HEK293 (cell line): ENCODE data around the gene NPC1.
A peak's percentile ranks its signal among the peaks of the same experiment; 100 is the strongest.

Source experiments
- FEZF1 ChIP-seq: fragments of 450-650 bp; formaldehyde crosslinking; IDR thresholded peaks from 2 replicates; pipeline ENCODE4 v1.5.1; 2016; ENCODE audit warnings: missing biosample characterization, missing genetic modification characterization
- GFI1B ChIP-seq: fragments of 450-650 bp; formaldehyde crosslinking; IDR thresholded peaks from 2 replicates; pipeline ENCODE4 v1.5.1; 2016; ENCODE audit warnings: missing biosample characterization, missing genetic modification characterization
- GLIS2 ChIP-seq: fragments of 450-650 bp; formaldehyde crosslinking; IDR thresholded peaks from 2 replicates; pipeline ENCODE4 v1.5.1; 2016; ENCODE audit warnings: missing biosample characterization, missing genetic modification characterization
- HIC1 ChIP-seq: fragments of 450-650 bp; formaldehyde crosslinking; IDR thresholded peaks from 2 replicates; pipeline ENCODE4 v1.5.1; 2016; ENCODE audit warnings: missing biosample characterization, missing genetic modification characterization
- IKZF3 ChIP-seq: fragments of 450-650 bp; IDR thresholded peaks from 2 replicates; pipeline ENCODE4 v1.5.0; 2018; ENCODE audit warnings: missing biosample characterization, mild to moderate bottlenecking, missing genetic modification characterization, moderate library complexity
- KLF10 ChIP-seq: fragments of 450-650 bp; IDR thresholded peaks from 2 replicates; pipeline ENCODE4 v1.5.1; 2018; ENCODE audit warnings: missing biosample characterization, mild to moderate bottlenecking, missing genetic modification characterization
- KLF16 ChIP-seq: fragments of 450-650 bp; formaldehyde crosslinking; IDR thresholded peaks from 2 replicates; pipeline ENCODE4 v1.5.1; 2017; ENCODE audit warnings: missing biosample characterization, missing genetic modification characterization
- OSR2 ChIP-seq: fragments of 450-650 bp; formaldehyde crosslinking; IDR thresholded peaks from 2 replicates; pipeline ENCODE4 v1.5.1; 2016; ENCODE audit warnings: missing biosample characterization, missing genetic modification characterization
- PRDM1 ChIP-seq: fragments of 450-650 bp; formaldehyde crosslinking; IDR thresholded peaks from 2 replicates; pipeline ENCODE4; 2016; ENCODE audit warnings: missing biosample characterization, missing genetic modification characterization
- SALL2 ChIP-seq: fragments of 450-650 bp; formaldehyde crosslinking; IDR thresholded peaks from 2 replicates; pipeline ENCODE4 v1.5.0; 2017; ENCODE audit warnings: missing biosample characterization, mild to moderate bottlenecking, missing genetic modification characterization, borderline replicate concordance
- SCRT1 ChIP-seq: fragments of 450-650 bp; formaldehyde crosslinking; IDR thresholded peaks from 2 replicates; pipeline ENCODE4 v1.5.1; 2016; ENCODE audit warnings: missing biosample characterization, missing genetic modification characterization, borderline replicate concordance
- SCRT2 ChIP-seq: fragments of 450-650 bp; formaldehyde crosslinking; IDR thresholded peaks from 2 replicates; pipeline ENCODE4 v1.5.1; 2016; ENCODE audit warnings: missing biosample characterization, missing genetic modification characterization
- ZNF133 ChIP-seq: fragments of 450-650 bp; formaldehyde crosslinking; IDR thresholded peaks from 2 replicates; pipeline ENCODE4 v1.5.1; 2016; ENCODE audit warnings: missing biosample characterization, missing genetic modification characterization
- ZNF19 ChIP-seq: fragments of 450-650 bp; formaldehyde crosslinking; IDR thresholded peaks from 2 replicates; pipeline ENCODE4; 2016; ENCODE audit warnings: missing biosample characterization, missing genetic modification characterization, low read depth
- ZNF266 ChIP-seq: fragments of 450-650 bp; formaldehyde crosslinking; IDR thresholded peaks from 2 replicates; pipeline ENCODE4 v1.5.1; 2016; ENCODE audit warnings: missing biosample characterization, missing genetic modification characterization, low read depth
- ZNF274 ChIP-seq, 2 experiments: fragments of 200-500 bp in 1 of 2; fragments of 450-650 bp in 1 of 2; sonication (Bioruptor generic) in 1 of 2; formaldehyde crosslinking in 1 of 2; IDR thresholded peaks; 2 replicates each; pipeline versions ENCODE4 v1.5.1 to v1.6.1; 2014 to 2016; ENCODE audit warnings: borderline replicate concordance in 1 of 2, inconsistent platforms in 1 of 2, low read length in 1 of 2, missing biosample characterization in 1 of 2, missing genetic modification characterization in 1 of 2
- ZNF302 ChIP-seq: fragments of 450-650 bp; formaldehyde crosslinking; IDR thresholded peaks from 2 replicates; pipeline ENCODE4 v1.5.1; 2016; ENCODE audit warnings: missing biosample characterization, missing genetic modification characterization, low read depth
- ZNF341 ChIP-seq: fragments of 450-650 bp; formaldehyde crosslinking; IDR thresholded peaks from 2 replicates; pipeline ENCODE4; 2016; ENCODE audit warnings: low read depth, missing biosample characterization, missing genetic modification characterization
- ZNF350 ChIP-seq: fragments of 450-650 bp; formaldehyde crosslinking; IDR thresholded peaks from 2 replicates; pipeline ENCODE4 v1.5.0; 2017; ENCODE audit warnings: missing biosample characterization, mild to moderate bottlenecking, missing genetic modification characterization
- ZNF366 ChIP-seq: fragments of 450-650 bp; formaldehyde crosslinking; conservative IDR thresholded peaks from 2 replicates; pipeline ENCODE4 v1.5.1; 2016; ENCODE audit warnings: missing biosample characterization, missing genetic modification characterization
- ZNF391 ChIP-seq: fragments of 450-650 bp; formaldehyde crosslinking; IDR thresholded peaks from 2 replicates; pipeline ENCODE4 v1.5.1; 2016; ENCODE audit warnings: low read depth, missing biosample characterization, missing genetic modification characterization, borderline replicate concordance
- ZNF473 ChIP-seq: fragments of 450-650 bp; formaldehyde crosslinking; IDR thresholded peaks from 2 replicates; pipeline ENCODE4 v1.5.1; 2017; ENCODE audit warnings: missing biosample characterization, missing genetic modification characterization
- ZNF501 ChIP-seq: fragments of 450-650 bp; formaldehyde crosslinking; IDR thresholded peaks from 2 replicates; pipeline ENCODE4 v1.5.1; 2016; ENCODE audit warnings: missing biosample characterization, missing genetic modification characterization
- ZNF626 ChIP-seq: fragments of 450-650 bp; sonication (Bioruptor Pico); formaldehyde crosslinking; IDR thresholded peaks from 2 replicates; pipeline ENCODE4 v1.5.1; 2018; ENCODE audit warnings: missing biosample characterization, missing genetic modification characterization, inconsistent platforms
- ZNF629 ChIP-seq: fragments of 450-650 bp; formaldehyde crosslinking; IDR thresholded peaks from 2 replicates; pipeline ENCODE4 v1.5.1; 2017; ENCODE audit warnings: missing biosample characterization, missing genetic modification characterization
- ZNF677 ChIP-seq: fragments of 450-650 bp; IDR thresholded peaks from 2 replicates; pipeline ENCODE4 v1.5.0; 2018; ENCODE audit warnings: missing biosample characterization, mild to moderate bottlenecking, missing genetic modification characterization, moderate library complexity
- TF ChIP-seq, protein P1 (sequence below): fragments of 450-650 bp; formaldehyde crosslinking; IDR thresholded peaks from 2 replicates; pipeline ENCODE4 v1.5.1; 2017; ENCODE audit warnings: missing biosample characterization, missing genetic modification characterization
- TF ChIP-seq, protein P2 (sequence below): fragments of 450-650 bp; formaldehyde crosslinking; IDR thresholded peaks from 2 replicates; pipeline ENCODE4 v1.5.1; 2016; ENCODE audit warnings: missing biosample characterization, missing genetic modification characterization
- TF ChIP-seq, protein P3 (sequence below): fragments of 450-650 bp; formaldehyde crosslinking; IDR thresholded peaks from 2 replicates; pipeline ENCODE4 v1.5.1; 2016; ENCODE audit warnings: missing biosample characterization, missing genetic modification characterization
- TF ChIP-seq, protein P4 (sequence below): fragments of 450-650 bp; formaldehyde crosslinking; IDR thresholded peaks from 2 replicates; pipeline ENCODE4 v1.5.1; 2016; ENCODE audit warnings: missing biosample characterization, missing genetic modification characterization, borderline replicate concordance

Gene NPC1

DNA sequence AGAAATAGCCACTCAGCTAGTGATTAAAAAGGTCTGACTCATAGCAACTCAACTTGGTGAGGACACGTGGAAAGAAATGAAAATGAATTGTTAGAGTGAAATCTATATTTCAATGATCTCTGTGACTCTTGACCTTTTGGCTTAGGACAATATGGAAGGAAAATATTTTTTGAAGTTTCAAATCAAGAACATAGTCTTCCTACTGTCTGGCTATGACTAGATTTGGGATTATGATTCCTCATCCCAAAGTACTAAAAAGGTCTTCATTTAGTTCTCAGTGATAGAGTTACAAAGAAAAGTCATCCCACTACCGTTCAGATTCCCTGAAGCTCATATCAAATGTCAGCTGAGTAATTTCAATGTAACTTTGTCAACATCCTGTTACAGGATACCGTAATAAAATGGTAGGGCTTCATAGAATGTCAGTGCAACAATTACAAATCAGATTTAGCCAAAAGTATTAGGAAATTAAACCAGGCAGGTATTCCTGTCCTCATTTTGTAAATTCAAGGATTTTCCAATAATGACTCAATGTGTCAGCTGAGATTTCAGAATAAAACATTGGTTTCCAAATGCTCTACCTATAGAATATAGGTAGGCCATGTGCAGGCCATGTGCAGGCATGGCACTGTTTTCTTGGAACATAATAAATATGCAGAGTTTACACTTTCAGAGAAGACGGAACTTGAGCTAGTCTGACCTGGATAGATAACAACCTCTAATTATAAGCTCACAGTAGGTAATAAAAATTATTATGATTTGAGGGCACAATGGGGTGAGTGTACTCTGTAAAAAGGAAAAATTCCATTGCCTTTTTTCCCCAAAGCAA, 40.4 kb upstream of the NPC1 start (continued):
- TF ChIP-seq, protein P1, sequence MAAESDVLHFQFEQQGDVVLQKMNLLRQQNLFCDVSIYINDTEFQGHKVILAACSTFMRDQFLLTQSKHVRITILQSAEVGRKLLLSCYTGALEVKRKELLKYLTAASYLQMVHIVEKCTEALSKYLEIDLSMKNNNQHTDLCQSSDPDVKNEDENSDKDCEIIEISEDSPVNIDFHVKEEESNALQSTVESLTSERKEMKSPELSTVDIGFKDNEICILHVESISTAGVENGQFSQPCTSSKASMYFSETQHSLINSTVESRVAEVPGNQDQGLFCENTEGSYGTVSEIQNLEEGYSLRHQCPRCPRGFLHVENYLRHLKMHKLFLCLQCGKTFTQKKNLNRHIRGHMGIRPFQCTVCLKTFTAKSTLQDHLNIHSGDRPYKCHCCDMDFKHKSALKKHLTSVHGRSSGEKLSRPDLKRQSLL (tag by site-specific recombination): no peak
- TF ChIP-seq ZNF341 (tag by site-specific recombination) (no peak), KLF10 (no peak), PRDM1 (tag by site-specific recombination) (peak; percentile 64), HIC1 (tag by site-specific recombination) (no peak), SCRT2 (tag by site-specific recombination) (peak; percentile 33), FEZF1 (tag by site-specific recombination) (peak; percentile 45; the same call in 1 of the 2 replicates), ZNF133 (tag by site-specific recombination) (no peak), ZNF626 (tag by site-specific recombination) (0 out of 2 replicates have a peak, but pooled peaks have one; percentile 6), OSR2 (tag by site-specific recombination) (peak; percentile 87), ZNF274 (IDR thresholded peaks at IDR 0.05; ENCODE audit: low read length) (no peak), ZNF274 (tag by site-specific recombination; IDR thresholded peaks at IDR 0.05; ENCODE audit: borderline replicate concordance) (no peak), IKZF3 (peak; percentile 76), ZNF473 (no peak), ZNF366 (peak; percentile 68), ZNF629 (peak; percentile 72), ZNF266 (no peak), ZNF302 (tag by site-specific recombination) (no peak), ZNF391 (tag by site-specific recombination) (0 out of 2 replicates have a peak, but pooled peaks have one; percentile 28), ZNF350 (tag by site-specific recombination) (no peak), GLIS2 (tag by site-specific recombination) (no peak), ZNF19 (tag by site-specific recombination) (no peak), ZNF501 (peak; percentile 74; the same call in 1 of the 2 replicates), ZNF677 (tag by site-specific recombination) (no peak), GFI1B (tag by site-specific recombination) (peak; percentile 56; the same call in 1 of the 2 replicates), SCRT1 (peak; percentile 63; the same call in 1 of the 2 replicates), SALL2 (tag by site-specific recombination) (no peak), KLF16 (tag by site-specific recombination) (no peak)
- TF ChIP-seq, protein P2, sequence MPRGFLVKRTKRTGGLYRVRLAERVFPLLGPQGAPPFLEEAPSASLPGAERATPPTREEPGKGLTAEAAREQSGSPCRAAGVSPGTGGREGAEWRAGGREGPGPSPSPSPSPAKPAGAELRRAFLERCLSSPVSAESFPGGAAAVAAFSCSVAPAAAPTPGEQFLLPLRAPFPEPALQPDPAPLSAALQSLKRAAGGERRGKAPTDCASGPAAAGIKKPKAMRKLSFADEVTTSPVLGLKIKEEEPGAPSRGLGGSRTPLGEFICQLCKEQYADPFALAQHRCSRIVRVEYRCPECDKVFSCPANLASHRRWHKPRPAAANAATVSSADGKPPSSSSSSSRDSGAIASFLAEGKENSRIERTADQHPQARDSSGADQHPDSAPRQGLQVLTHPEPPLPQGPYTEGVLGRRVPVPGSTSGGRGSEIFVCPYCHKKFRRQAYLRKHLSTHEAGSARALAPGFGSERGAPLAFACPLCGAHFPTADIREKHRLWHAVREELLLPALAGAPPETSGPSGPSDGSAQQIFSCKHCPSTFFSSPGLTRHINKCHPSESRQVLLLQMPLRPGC (tag by site-specific recombination): peak; percentile 74; the same call in 1 of the 2 replicates
- TF ChIP-seq, protein P3, sequence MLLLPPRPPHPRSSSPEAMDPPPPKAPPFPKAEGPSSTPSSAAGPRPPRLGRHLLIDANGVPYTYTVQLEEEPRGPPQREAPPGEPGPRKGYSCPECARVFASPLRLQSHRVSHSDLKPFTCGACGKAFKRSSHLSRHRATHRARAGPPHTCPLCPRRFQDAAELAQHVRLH (tag by site-specific recombination): 0 out of 2 replicates have a peak, but pooled peaks have one; percentile 45
- TF ChIP-seq, protein P4, sequence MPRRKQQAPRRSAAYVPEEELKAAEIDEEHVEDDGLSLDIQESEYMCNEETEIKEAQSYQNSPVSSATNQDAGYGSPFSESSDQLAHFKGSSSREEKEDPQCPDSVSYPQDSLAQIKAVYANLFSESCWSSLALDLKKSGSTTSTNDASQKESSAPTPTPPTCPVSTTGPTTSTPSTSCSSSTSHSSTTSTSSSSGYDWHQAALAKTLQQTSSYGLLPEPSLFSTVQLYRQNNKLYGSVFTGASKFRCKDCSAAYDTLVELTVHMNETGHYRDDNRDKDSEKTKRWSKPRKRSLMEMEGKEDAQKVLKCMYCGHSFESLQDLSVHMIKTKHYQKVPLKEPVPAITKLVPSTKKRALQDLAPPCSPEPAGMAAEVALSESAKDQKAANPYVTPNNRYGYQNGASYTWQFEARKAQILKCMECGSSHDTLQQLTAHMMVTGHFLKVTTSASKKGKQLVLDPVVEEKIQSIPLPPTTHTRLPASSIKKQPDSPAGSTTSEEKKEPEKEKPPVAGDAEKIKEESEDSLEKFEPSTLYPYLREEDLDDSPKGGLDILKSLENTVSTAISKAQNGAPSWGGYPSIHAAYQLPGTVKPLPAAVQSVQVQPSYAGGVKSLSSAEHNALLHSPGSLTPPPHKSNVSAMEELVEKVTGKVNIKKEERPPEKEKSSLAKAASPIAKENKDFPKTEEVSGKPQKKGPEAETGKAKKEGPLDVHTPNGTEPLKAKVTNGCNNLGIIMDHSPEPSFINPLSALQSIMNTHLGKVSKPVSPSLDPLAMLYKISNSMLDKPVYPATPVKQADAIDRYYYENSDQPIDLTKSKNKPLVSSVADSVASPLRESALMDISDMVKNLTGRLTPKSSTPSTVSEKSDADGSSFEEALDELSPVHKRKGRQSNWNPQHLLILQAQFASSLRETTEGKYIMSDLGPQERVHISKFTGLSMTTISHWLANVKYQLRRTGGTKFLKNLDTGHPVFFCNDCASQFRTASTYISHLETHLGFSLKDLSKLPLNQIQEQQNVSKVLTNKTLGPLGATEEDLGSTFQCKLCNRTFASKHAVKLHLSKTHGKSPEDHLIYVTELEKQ (tag by site-specific recombination): peak; percentile 60; the same call in 1 of the 2 replicates
